ENCODE data around the gene PTPRF. TPM values are rescaled to one million over a fixed set of nuclear protein-coding genes. Genes with fewer than 3 reads are reported as not detected.
"Not testable (repeated sequence)": the region's sequence is repeated elsewhere in the genome, so short reads cannot be mapped to it uniquely, and the experiment has no call there.

The PTPRF gene
- total and polyA plus RNA-seq, 9 donors: 9.3 to 41.2 (median 21.0) TPM

GRCh38 chr1:43543567-43543966 is 12.9 kb downstream of the PTPRF start:
- no peak for DNase-seq
- Histone ChIP-seq H3K4me1 (ENCODE audit: control insufficient read depth, insufficient read depth, low read length) (peaks cover 40% of the 10 kb centered on the region), H3K4me3 (ENCODE audit: low read length) (no peak overlapping the region), H3K9me3 (replicated peaks; ENCODE audit: control insufficient read depth, low read depth, low read length) (no peaks in the 10 kb centered on the region), H3K27ac (ENCODE audit: low read length) (no peak overlapping the region), H3K27me3 (ENCODE audit: control insufficient read depth, insufficient read depth, low read length) (no peaks in the 10 kb centered on the region), H3K36me3 (ENCODE audit: control insufficient read depth, insufficient read depth, low read length) (no peaks in the 10 kb centered on the region)
- 92% methylated on average over 8 of the region's 8 CpGs for WGBS (ENCODE audit: insufficient coverage)

DNA sequence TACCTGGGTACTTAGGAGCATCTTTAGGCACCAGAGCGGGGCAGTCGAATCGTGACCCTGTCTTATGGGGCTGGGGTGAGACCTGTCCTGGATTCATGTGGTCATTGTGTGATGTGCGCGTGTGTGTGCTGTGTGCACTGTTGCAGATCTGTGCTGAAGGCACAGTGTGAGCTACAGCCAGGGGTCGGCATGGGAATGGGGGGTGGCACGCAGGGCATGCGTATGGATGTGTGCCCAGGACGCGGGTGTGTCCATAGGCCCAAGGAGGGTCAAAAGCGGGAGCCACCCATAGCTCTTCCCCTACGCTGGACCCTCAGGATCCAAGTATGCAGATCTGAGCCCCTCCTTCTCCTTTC is 14.6 kb downstream of the PTPRF start:
- DNase-seq: no peak
- Histone ChIP-seq H3K4me3 (ENCODE audit: low read length) (no peak overlapping the region), H3K4me1 (ENCODE audit: control insufficient read depth, insufficient read depth, low read length) (peaks cover 39% of the 10 kb centered on the region)

GRCh38 chr1:43545695-43546387 is 15.2 kb downstream of the PTPRF start:
- H3K4me3 ChIP-seq (ENCODE audit: low read length): no peak overlapping the region
- no peaks in the 10 kb centered on the region for H3K27me3 ChIP-seq (ENCODE audit: control insufficient read depth, insufficient read depth, low read length)
- no peaks in the 10 kb centered on the region for H3K9me3 ChIP-seq (replicated peaks; ENCODE audit: control insufficient read depth, low read depth, low read length)
- H3K27ac ChIP-seq (ENCODE audit: low read length): no peak overlapping the region
- no peaks in the 10 kb centered on the region for H3K36me3 ChIP-seq (ENCODE audit: control insufficient read depth, insufficient read depth, low read length)
- 18% methylated on average over 2 of the region's 12 CpGs for WGBS (ENCODE audit: insufficient coverage)
- H3K4me1 ChIP-seq (ENCODE audit: control insufficient read depth, insufficient read depth, low read length): peaks cover 36% of the 10 kb centered on the region
- DNase-seq: no peak

More for the DNA sequence above, 14.6 kb downstream of the PTPRF start:
- 76% methylated on average over 11 of the region's 12 CpGs for WGBS (ENCODE audit: insufficient coverage)
- H3K27ac ChIP-seq (ENCODE audit: low read length): no peak overlapping the region
- no peaks in the 10 kb centered on the region for H3K36me3 ChIP-seq (ENCODE audit: control insufficient read depth, insufficient read depth, low read length)
- no peaks in the 10 kb centered on the region for H3K27me3 ChIP-seq (ENCODE audit: control insufficient read depth, insufficient read depth, low read length)
- H3K9me3 ChIP-seq (replicated peaks; ENCODE audit: control insufficient read depth, low read depth, low read length): no peaks in the 10 kb centered on the region

- 83% methylated on average over 15 of the region's 15 CpGs for WGBS (ENCODE audit: insufficient coverage)
- DNase-seq: no peak
- Histone ChIP-seq H3K4me3 (ENCODE audit: low read length) (no peak overlapping the region), H3K36me3 (ENCODE audit: control insufficient read depth, insufficient read depth, low read length) (no peaks in the 10 kb centered on the region), H3K4me1 (ENCODE audit: control insufficient read depth, insufficient read depth, low read length) (peaks cover 34% of the 10 kb centered on the region), H3K27me3 (ENCODE audit: control insufficient read depth, insufficient read depth, low read length) (no peaks in the 10 kb centered on the region), H3K9me3 (replicated peaks; ENCODE audit: control insufficient read depth, low read depth, low read length) (no peaks in the 10 kb centered on the region), H3K27ac (ENCODE audit: low read length) (no peak overlapping the region)
Observed at GRCh38 chr1:43546388-43547100, 15.9 kb downstream of the PTPRF start.

DNA sequence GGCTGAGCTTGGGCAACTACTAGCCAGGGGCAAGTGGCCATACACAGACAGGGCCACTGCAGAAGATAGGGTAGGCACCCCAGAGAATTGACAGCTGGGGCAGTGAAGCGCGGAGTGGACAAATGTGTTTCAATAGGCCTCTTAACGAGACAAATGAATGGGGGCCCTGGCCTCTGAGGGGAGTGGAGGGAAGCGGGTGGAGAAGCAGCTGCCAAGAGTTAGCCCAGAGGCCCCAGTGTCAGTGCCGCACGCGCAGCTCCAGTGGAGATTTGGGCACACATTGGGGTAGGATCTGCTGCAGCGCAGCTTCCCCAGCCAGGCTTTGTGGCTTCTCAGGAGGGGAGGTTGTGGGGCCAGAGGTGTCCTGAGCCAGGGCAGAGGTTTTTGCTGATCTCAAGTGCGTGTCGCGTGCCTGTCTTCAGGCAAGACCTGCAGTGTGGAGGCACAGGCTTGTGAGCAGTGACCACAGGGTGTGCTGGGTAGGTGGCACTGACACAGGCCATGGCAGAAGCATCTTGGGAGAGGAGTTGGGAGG is 16.9 kb downstream of the PTPRF start:
- WGBS (ENCODE audit: insufficient coverage): 73% methylated on average over 11 of the region's 11 CpGs
- no peaks in the 10 kb centered on the region for H3K36me3 ChIP-seq (ENCODE audit: control insufficient read depth, insufficient read depth, low read length)
- no peak overlapping the region for H3K27ac ChIP-seq (ENCODE audit: low read length)
- DNase-seq: no peak
- H3K27me3 ChIP-seq (ENCODE audit: control insufficient read depth, insufficient read depth, low read length): no peaks in the 10 kb centered on the region
- peaks cover 24% of the 10 kb centered on the region for H3K4me1 ChIP-seq (ENCODE audit: control insufficient read depth, insufficient read depth, low read length)
- no peaks in the 10 kb centered on the region for H3K9me3 ChIP-seq (replicated peaks; ENCODE audit: control insufficient read depth, low read depth, low read length)
- H3K4me3 ChIP-seq (ENCODE audit: low read length): no peak overlapping the region

- Histone ChIP-seq H3K27ac (ENCODE audit: low read length) (no peak overlapping the region), H3K4me3 (ENCODE audit: low read length) (no peak overlapping the region), H3K36me3 (ENCODE audit: control insufficient read depth, insufficient read depth, low read length) (peaks cover 3% of the 10 kb centered on the region), H3K27me3 (ENCODE audit: control insufficient read depth, insufficient read depth, low read length) (no peaks in the 10 kb centered on the region), H3K9me3 (replicated peaks; ENCODE audit: control insufficient read depth, low read depth, low read length) (no peaks in the 10 kb centered on the region), H3K4me1 (ENCODE audit: control insufficient read depth, insufficient read depth, low read length) (peaks cover 26% of the 10 kb centered on the region)
- WGBS (ENCODE audit: insufficient coverage): 87% methylated on average over 14 of the region's 18 CpGs
- no peak for DNase-seq
Observed at GRCh38 chr1:43548285-43549271, 17.9 kb downstream of the PTPRF start.

DNA sequence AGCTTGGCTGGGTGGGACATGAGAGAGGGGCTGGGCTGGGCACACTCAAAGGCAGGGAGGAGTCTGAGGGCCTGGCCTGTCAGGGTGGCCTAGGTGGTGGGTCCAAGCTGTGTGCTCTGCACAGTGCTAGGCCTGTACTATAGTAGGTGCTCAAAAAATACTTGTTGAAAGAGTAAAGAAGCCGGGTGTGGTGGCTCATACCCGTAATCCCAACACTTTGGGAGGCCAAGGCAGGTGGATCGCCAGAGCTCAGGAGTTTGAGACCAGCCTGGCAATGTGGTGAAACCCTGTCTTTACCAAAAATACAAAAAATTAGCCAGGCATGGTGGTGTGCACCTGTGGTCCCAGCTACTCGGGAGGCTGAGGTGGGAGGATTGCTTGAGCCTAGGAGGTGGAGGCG is 18.7 kb downstream of the PTPRF start:
- not testable (repeated sequence) for H3K27me3 ChIP-seq (ENCODE audit: control insufficient read depth, insufficient read depth, low read length); H3K36me3 ChIP-seq (ENCODE audit: control insufficient read depth, insufficient read depth, low read length); H3K27ac ChIP-seq (ENCODE audit: low read length); H3K9me3 ChIP-seq (replicated peaks; ENCODE audit: control insufficient read depth, low read depth, low read length); H3K4me3 ChIP-seq (ENCODE audit: low read length); DNase-seq
- peaks cover 26% of the 10 kb centered on the region for H3K4me1 ChIP-seq (ENCODE audit: control insufficient read depth, insufficient read depth, low read length)
- 100% methylated on average over 2 of the region's 5 CpGs for WGBS (ENCODE audit: insufficient coverage)

- 15% methylated on average over 27 of the region's 30 CpGs for WGBS (ENCODE audit: insufficient coverage)
- no peak for DNase-seq
Observed at GRCh38 chr1:43549921-43550597, 19.4 kb downstream of the PTPRF start.

DNA sequence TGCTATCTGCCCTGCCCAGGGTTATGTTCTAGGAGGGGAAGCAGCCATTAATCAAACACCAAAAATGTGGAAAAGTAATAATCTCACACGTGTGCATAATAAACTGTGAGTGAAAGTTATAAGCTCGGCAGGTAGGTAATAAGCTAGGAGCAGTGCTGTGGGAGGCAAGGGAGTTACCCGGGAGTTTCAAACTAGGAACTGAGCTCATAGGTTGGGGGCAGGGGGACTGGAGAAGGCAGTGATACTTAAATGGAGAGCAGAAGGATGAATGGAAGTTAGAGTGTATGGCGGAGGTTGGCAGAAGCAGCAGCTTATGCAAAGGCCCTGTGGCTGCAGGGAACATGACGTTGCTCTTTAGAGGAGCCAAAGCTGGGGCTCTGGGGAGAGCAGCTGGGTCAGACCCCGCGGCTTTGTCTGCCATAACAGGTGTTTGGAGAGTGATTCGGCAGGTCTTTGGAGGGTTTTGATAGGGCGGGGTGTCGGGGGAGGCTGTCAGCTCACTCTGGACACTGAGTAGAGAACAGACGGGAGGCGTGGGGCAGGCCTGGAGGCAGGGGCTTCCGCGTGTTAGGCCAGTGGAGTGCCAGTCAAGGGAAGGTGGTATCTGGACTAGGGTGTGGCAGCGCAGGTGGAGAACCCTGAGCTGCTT is 20.0 kb downstream of the PTPRF start:
- no peaks in the 10 kb centered on the region for H3K9me3 ChIP-seq (replicated peaks; ENCODE audit: control insufficient read depth, low read depth, low read length)
- no peaks in the 10 kb centered on the region for H3K27me3 ChIP-seq (ENCODE audit: control insufficient read depth, insufficient read depth, low read length)
- peak overlapping the region; percentile 8 for H3K4me3 ChIP-seq (ENCODE audit: low read length)
- no peak overlapping the region for H3K27ac ChIP-seq (ENCODE audit: low read length)
- no peak for DNase-seq
- peaks cover 24% of the 10 kb centered on the region for H3K4me1 ChIP-seq (ENCODE audit: control insufficient read depth, insufficient read depth, low read length)
- WGBS (ENCODE audit: insufficient coverage): 75% methylated on average over 14 of the region's 15 CpGs
- H3K36me3 ChIP-seq (ENCODE audit: control insufficient read depth, insufficient read depth, low read length): peaks cover 6% of the 10 kb centered on the region

More at GRCh38 chr1:43549921-43550597, 19.4 kb downstream of the PTPRF start:
- H3K27ac ChIP-seq (ENCODE audit: low read length): no peak overlapping the region
- no peaks in the 10 kb centered on the region for H3K9me3 ChIP-seq (replicated peaks; ENCODE audit: control insufficient read depth, low read depth, low read length)
- peaks cover 6% of the 10 kb centered on the region for H3K36me3 ChIP-seq (ENCODE audit: control insufficient read depth, insufficient read depth, low read length)
- peak overlapping the region; percentile 8 for H3K4me3 ChIP-seq (ENCODE audit: low read length)
- peaks cover 26% of the 10 kb centered on the region for H3K4me1 ChIP-seq (ENCODE audit: control insufficient read depth, insufficient read depth, low read length)
- no peaks in the 10 kb centered on the region for H3K27me3 ChIP-seq (ENCODE audit: control insufficient read depth, insufficient read depth, low read length)

Data from muscle of leg (tissue), 11 donors.